ENCODE results near the gene MELK. TPM values are rescaled to one million over a fixed set of nuclear protein-coding genes. Genes with fewer than 3 reads are reported as not detected.

MELK gene
- total RNA-seq, 2 donors from 2014 or later = 0.24 to 0.59 TPM

GRCh38 chr9:36664806-36665205 is 92.1 kb downstream of the MELK start:
- TF ChIP-seq, protein P1, sequence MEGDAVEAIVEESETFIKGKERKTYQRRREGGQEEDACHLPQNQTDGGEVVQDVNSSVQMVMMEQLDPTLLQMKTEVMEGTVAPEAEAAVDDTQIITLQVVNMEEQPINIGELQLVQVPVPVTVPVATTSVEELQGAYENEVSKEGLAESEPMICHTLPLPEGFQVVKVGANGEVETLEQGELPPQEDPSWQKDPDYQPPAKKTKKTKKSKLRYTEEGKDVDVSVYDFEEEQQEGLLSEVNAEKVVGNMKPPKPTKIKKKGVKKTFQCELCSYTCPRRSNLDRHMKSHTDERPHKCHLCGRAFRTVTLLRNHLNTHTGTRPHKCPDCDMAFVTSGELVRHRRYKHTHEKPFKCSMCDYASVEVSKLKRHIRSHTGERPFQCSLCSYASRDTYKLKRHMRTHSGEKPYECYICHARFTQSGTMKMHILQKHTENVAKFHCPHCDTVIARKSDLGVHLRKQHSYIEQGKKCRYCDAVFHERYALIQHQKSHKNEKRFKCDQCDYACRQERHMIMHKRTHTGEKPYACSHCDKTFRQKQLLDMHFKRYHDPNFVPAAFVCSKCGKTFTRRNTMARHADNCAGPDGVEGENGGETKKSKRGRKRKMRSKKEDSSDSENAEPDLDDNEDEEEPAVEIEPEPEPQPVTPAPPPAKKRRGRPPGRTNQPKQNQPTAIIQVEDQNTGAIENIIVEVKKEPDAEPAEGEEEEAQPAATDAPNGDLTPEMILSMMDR (IDR thresholded peaks at IDR 0.05) = no peak
- Histone ChIP-seq H3K27me3 (no peaks in the 10 kb centered on the region), H3K4me1 (no peaks in the 10 kb centered on the region), H3K4me3 (no peak overlapping the region), H3K27ac (no peak overlapping the region), H3K9me3 (no peaks in the 10 kb centered on the region), H3K36me3 (no peaks in the 10 kb centered on the region)
- no peak for DNase-seq (ENCODE audit: low spot score)

- Histone ChIP-seq H3K4me1 (no peaks in the 10 kb centered on the region), H3K27ac (no peak overlapping the region), H3K36me3 (no peaks in the 10 kb centered on the region), H3K4me3 (no peak overlapping the region), H3K27me3 (no peaks in the 10 kb centered on the region), H3K9me3 (no peaks in the 10 kb centered on the region)
- TF ChIP-seq, protein P1 (IDR thresholded peaks at IDR 0.05) = no peak
- no peak for DNase-seq (ENCODE audit: low spot score)
Observed at GRCh38 chr9:36665387-36665786, 92.7 kb downstream of the MELK start.

- H3K36me3 ChIP-seq = no peaks in the 10 kb centered on the region
- no peak overlapping the region for H3K4me3 ChIP-seq
- H3K27ac ChIP-seq = no peak overlapping the region
- DNase-seq (ENCODE audit: low spot score) = no peak
- TF ChIP-seq, protein P1 (IDR thresholded peaks at IDR 0.05) = no peak
- no peaks in the 10 kb centered on the region for H3K27me3 ChIP-seq
- no peaks in the 10 kb centered on the region for H3K4me1 ChIP-seq
- H3K9me3 ChIP-seq = no peaks in the 10 kb centered on the region
Observed at GRCh38 chr9:36665921-36666431, 93.3 kb downstream of the MELK start.

GRCh38 chr9:36671561-36671960 is 98.9 kb downstream of the MELK start:
- Histone ChIP-seq H3K4me3 (no peak overlapping the region), H3K27ac (no peak overlapping the region), H3K9me3 (no peaks in the 10 kb centered on the region), H3K36me3 (no peaks in the 10 kb centered on the region), H3K27me3 (no peaks in the 10 kb centered on the region), H3K4me1 (no peaks in the 10 kb centered on the region)
- TF ChIP-seq, protein P1 (IDR thresholded peaks at IDR 0.05) = no peak
- DNase-seq (ENCODE audit: low spot score) = no peak

DNA sequence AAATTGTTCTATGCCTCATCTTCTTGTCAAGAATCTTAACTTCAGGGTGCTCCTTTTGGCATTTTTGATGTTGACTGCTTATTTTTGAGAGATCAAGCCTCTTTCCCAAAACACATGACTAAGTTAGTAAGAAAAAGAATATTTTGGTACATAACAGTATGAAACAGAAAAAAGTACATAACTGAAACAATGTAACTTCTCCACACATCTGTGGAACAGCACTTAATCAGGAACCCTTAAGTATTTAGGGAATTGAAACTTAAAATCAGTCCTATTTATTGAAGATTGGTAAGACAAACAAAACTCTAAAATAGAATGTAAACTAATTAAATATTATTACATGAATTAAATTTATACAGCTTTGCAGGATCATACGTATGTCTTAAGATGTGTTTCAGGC is 103.4 kb downstream of the MELK start:
- H3K4me1 ChIP-seq = no peaks in the 10 kb centered on the region
- TF ChIP-seq, protein P1 (IDR thresholded peaks at IDR 0.05) = no peak
- no peak overlapping the region for H3K27ac ChIP-seq
- no peak for DNase-seq (ENCODE audit: low spot score)
- H3K4me3 ChIP-seq = no peak overlapping the region
- H3K27me3 ChIP-seq = no peaks in the 10 kb centered on the region
- H3K36me3 ChIP-seq = no peaks in the 10 kb centered on the region
- no peaks in the 10 kb centered on the region for H3K9me3 ChIP-seq

GRCh38 chr9:36676778-36677485 is 104.2 kb downstream of the MELK start:
- TF ChIP-seq, protein P1 (IDR thresholded peaks at IDR 0.05) = no peak
- Histone ChIP-seq H3K36me3 (no peaks in the 10 kb centered on the region), H3K4me3 (no peak overlapping the region), H3K27me3 (no peaks in the 10 kb centered on the region), H3K9me3 (peaks cover 0 to 6% of the 10 kb centered on the region in 2 donors), H3K4me1 (no peaks in the 10 kb centered on the region), H3K27ac (no peak overlapping the region)
- DNase-seq (ENCODE audit: low spot score) = no peak
